ENCODE measurements around the gene MAN2B1. TPM values are rescaled to one million over a fixed set of nuclear protein-coding genes. Genes with fewer than 3 reads are reported as not detected.

The MAN2B1 gene
- total and polyA plus RNA-seq, 2 of the 13 experiments (the other 11 are each of a cell fraction or from before 2014, with no cell fraction given) = 23.6 to 23.8 TPM

- TF ChIP-seq BCL3 (CRISPR knock-in tag; IDR thresholded peaks at IDR 0.05) = peak; percentile 88
- peak; percentile 79 for TF ChIP-seq ETV5 (CRISPR knock-in tag; IDR thresholded peaks at IDR 0.05; ENCODE audit: borderline replicate concordance)
- TF ChIP-seq RNF219 (CRISPR knock-in tag; IDR thresholded peaks at IDR 0.05) = no peak
- TF ChIP-seq GLMP (CRISPR knock-in tag; IDR thresholded peaks at IDR 0.05; ENCODE audit: borderline replicate concordance) = no peak
- TF ChIP-seq KDM5A (IDR thresholded peaks at IDR 0.05; ENCODE audit: borderline replicate concordance, low read length) = peak; percentile 99
- TF ChIP-seq ZFP1 (CRISPR knock-in tag; IDR thresholded peaks at IDR 0.05) = peak; percentile 43; the same call in 1 of the 2 replicates
- no peak for TF ChIP-seq SSRP1 (CRISPR knock-in tag; IDR thresholded peaks at IDR 0.05)
- TF ChIP-seq ZNF274 (CRISPR knock-in tag; IDR thresholded peaks at IDR 0.05) = peak; percentile 40; the same call in 1 of the 2 replicates
- peak; percentile 68; the same call in 1 of the 2 replicates for TF ChIP-seq MED13 (CRISPR knock-in tag; IDR thresholded peaks at IDR 0.05)
- peak; percentile 93 for TF ChIP-seq MAX (IDR thresholded peaks at IDR 0.05)
- TF ChIP-seq ZNF276 (CRISPR knock-in tag; IDR thresholded peaks at IDR 0.05; ENCODE audit: low read depth) = no peak
- TF ChIP-seq SRF (IDR thresholded peaks at IDR 0.05; ENCODE audit: low read depth, low read length) = peak; percentile 72; the same call in 1 of the 2 replicates
- peak; percentile 98 for TF ChIP-seq SIN3A (IDR thresholded peaks at IDR 0.05; ENCODE audit: borderline replicate concordance, low read depth, low read length)
- peak; percentile 99 for TF ChIP-seq CREM (IDR thresholded peaks at IDR 0.05)
- peak; percentile 92 for TF ChIP-seq CREM (CRISPR knock-in tag; IDR thresholded peaks at IDR 0.05)
- peak; percentile 87 for TF ChIP-seq ZFY (CRISPR knock-in tag; IDR thresholded peaks at IDR 0.05)
- TF ChIP-seq MEIS2 (CRISPR knock-in tag; IDR thresholded peaks at IDR 0.05) = no peak
- no peak for TF ChIP-seq ZNF740 (CRISPR knock-in tag; IDR thresholded peaks at IDR 0.05)
- TF ChIP-seq ZNF567 (CRISPR knock-in tag; IDR thresholded peaks at IDR 0.05; ENCODE audit: borderline replicate concordance) = no peak
- TF ChIP-seq TAF15 (IDR thresholded peaks at IDR 0.05; ENCODE audit: low read depth, low read length, poor library complexity, severe bottlenecking) = peak; percentile 79
- no peak for TF ChIP-seq JUN (CRISPR knock-in tag; IDR thresholded peaks at IDR 0.05)
- TF ChIP-seq ATF5 (CRISPR knock-in tag; IDR thresholded peaks at IDR 0.05; ENCODE audit: low read depth) = no peak
These were observed 30.1 kb upstream of the MAN2B1 start, which contains the start of gene FBXW9 (continued) for GRCh38 chr19:12696366-12697335.

Data from HepG2 (cell line).